ENCODE results near the gene RAB12.

Gene RAB12

DNA sequence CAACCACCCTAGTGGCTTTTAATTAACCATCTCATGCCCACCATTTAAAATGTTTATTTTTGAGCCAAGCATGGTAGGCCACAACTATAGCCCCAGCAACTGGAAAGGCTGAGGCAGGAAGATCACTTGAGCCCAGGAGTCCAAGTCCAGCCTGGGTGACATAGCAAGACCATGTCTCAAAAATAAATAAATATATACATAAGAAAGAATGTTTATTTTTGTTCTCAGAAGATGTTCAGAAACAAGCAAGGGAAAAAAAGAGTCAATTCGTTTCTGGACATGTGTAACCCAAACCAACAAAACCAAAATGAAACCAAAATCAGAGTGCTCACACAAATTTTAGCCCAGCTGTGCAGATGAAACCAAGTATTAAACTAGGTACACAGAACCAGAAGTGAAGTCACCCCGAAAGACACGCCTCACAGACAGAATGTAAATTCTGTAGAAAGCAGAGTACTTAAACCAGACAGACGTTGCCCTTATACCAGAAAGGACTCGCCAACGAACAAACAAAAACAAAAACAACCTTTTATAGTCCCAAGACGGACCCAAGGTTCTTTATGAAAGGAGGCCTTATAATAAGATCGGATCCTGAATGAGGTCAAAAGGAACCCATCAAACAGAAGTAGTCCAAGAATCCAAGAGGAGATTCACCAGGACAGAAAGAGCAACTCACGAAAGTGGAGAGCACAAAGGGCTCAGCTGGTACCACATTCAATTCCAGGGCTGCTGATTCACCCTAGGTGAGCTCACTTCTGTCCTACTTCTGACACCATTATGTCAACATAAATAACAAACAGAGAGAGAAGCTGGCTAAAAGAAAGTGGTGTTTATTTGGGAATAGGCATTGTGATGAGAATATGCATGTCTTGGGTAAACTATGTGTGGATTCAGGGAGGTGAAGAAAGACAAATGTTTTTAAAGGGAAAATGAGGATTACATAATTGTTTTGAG is 64.3 kb downstream of the RAB12 start:
- no peak overlapping the region for H3K4me3 ChIP-seq (ENCODE audit: low read depth, low read length)
- TF ChIP-seq, protein P1, sequence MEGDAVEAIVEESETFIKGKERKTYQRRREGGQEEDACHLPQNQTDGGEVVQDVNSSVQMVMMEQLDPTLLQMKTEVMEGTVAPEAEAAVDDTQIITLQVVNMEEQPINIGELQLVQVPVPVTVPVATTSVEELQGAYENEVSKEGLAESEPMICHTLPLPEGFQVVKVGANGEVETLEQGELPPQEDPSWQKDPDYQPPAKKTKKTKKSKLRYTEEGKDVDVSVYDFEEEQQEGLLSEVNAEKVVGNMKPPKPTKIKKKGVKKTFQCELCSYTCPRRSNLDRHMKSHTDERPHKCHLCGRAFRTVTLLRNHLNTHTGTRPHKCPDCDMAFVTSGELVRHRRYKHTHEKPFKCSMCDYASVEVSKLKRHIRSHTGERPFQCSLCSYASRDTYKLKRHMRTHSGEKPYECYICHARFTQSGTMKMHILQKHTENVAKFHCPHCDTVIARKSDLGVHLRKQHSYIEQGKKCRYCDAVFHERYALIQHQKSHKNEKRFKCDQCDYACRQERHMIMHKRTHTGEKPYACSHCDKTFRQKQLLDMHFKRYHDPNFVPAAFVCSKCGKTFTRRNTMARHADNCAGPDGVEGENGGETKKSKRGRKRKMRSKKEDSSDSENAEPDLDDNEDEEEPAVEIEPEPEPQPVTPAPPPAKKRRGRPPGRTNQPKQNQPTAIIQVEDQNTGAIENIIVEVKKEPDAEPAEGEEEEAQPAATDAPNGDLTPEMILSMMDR (IDR thresholded peaks at IDR 0.05; ENCODE audit: low read depth, low read length) = no peak

DNA sequence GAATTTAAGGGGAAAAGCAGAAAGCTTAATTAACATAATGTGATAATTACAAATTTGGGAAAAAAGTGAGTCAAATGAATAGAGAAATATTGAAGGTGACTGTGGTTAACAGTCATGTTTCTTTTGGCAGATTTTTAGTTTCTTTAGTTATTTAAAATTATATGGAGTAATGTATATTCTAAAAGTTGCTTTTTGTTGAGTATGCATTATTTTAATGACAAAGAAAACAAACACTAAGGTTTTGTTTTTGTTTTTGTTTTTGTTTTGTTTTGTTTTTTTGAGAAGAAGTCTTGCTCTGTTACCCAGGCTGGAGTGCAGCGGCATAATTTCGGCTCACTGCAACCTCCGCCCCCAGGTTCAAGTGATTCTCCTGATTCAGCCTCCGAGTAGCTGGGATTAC is 65.8 kb downstream of the RAB12 start:
- TF ChIP-seq, protein P1 (IDR thresholded peaks at IDR 0.05; ENCODE audit: low read depth, low read length) = no peak
- no peak overlapping the region for H3K4me3 ChIP-seq (ENCODE audit: low read depth, low read length)

GRCh38 chr18:8681196-8681595 is 72.0 kb downstream of the RAB12 start:
- TF ChIP-seq, protein P1 (IDR thresholded peaks at IDR 0.05; ENCODE audit: low read depth, low read length) = no peak
- H3K4me3 ChIP-seq (ENCODE audit: low read depth, low read length) = no peak overlapping the region

GRCh38 chr18:8684577-8684976 is 75.3 kb downstream of the RAB12 start:
- H3K4me3 ChIP-seq (ENCODE audit: low read depth, low read length) = no peak overlapping the region
- TF ChIP-seq, protein P1 (IDR thresholded peaks at IDR 0.05; ENCODE audit: low read depth, low read length) = no peak

- H3K4me3 ChIP-seq (ENCODE audit: low read depth, low read length) = no peak overlapping the region
- TF ChIP-seq, protein P1 (IDR thresholded peaks at IDR 0.05; ENCODE audit: low read depth, low read length) = no peak
Observed at GRCh38 chr18:8685141-8685913, 76.1 kb downstream of the RAB12 start.

DNA sequence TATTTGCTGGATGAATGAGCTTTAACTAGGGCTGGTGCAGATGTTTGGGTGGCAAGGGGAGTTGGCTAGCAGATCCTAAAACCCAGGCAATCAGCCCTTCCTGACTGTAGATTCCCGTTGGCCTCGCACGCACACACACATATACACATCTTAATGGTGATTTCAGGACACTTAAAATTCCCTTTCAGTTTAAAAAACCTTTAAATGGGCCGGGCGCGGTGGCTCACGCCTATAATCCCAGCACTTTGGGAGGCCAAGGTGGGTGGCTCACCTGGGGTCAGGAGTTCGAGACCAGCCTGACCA is 76.6 kb downstream of the RAB12 start:
- H3K4me3 ChIP-seq (ENCODE audit: low read depth, low read length) = no peak overlapping the region
- TF ChIP-seq, protein P1 (IDR thresholded peaks at IDR 0.05; ENCODE audit: low read depth, low read length) = no peak

DNA sequence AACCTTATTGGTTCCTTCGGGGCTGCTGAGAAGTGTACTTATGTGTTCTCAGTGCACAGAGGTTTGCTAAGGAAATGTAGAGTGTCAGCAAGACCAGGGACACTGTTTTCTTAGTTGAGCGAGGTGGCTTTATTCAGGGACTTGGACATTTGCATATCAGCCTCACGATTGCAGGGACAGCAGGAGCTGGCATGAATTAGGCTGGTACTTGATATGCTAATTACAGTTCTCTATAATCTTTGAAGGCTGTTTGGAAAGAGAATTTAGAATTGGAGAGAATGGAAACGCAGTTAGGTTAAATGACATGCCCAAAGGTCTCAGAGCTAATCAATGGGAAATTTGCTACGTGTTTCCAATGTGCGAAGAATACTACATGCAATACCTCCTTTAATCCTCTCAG is 77.4 kb downstream of the RAB12 start:
- H3K4me3 ChIP-seq (ENCODE audit: low read depth, low read length) = no peak overlapping the region
- TF ChIP-seq, protein P1 (IDR thresholded peaks at IDR 0.05; ENCODE audit: low read depth, low read length) = no peak
